ENCODE results near the gene TMEM248. TPM values are rescaled to one million over a fixed set of nuclear protein-coding genes. Genes with fewer than 3 reads are reported as not detected.
"Not testable (repeated sequence)": the region's sequence is repeated elsewhere in the genome, so short reads cannot be mapped to it uniquely, and the experiment has no call there.

Gene TMEM248
- total and polyA plus RNA-seq, 2 of the 13 experiments (the other 11 are each of a cell fraction or from before 2014, with no cell fraction given), result 54.3 to 109 TPM

GRCh38 chr7:66967029-66967428 lies 46.0 kb downstream of the TMEM248 start (continued):
- no peak for TF ChIP-seq TEAD2 (CRISPR knock-in tag; IDR thresholded peaks at IDR 0.05)

GRCh38 chr7:66969001-66969400 lies 48.0 kb downstream of the TMEM248 start:
- H3K4me2 ChIP-seq (ENCODE audit: low read depth, low read length); CTCF ChIA-PET (ENCODE audit: low intra/inter-chr PET ratio, low total read pairs); POLR2A ChIA-PET; H3K9me3 ChIP-seq (ENCODE audit: low read length); H3K36me3 ChIP-seq (replicated peaks in 1 of 2; ENCODE audit: control insufficient read depth in 1 of 2, insufficient read depth in 2 of 2, low read length in 2 of 2); FAIRE-seq; intact Hi-C loops (cut with micrococcal nuclease; ENCODE audit: unreplicated experiment); H3K4me3 ChIP-seq (replicated peaks in 1 of 3; ENCODE audit: insufficient read depth in 1 of 3, low read depth in 2 of 3, low read length in 3 of 3); H3K27ac ChIP-seq (ENCODE audit: extremely low read length, insufficient read depth, low read length); BruUV-seq (replicated peaks); H3K9ac ChIP-seq (ENCODE audit: insufficient read depth, low read depth, low read length); H4K20me1 ChIP-seq (ENCODE audit: insufficient read depth, low read length); H2AFZ ChIP-seq (ENCODE audit: low read length); DNase-seq (ENCODE audit: low spot score); H3K27me3 ChIP-seq (ENCODE audit: control insufficient read depth in 1 of 2, insufficient read depth in 2 of 2, low read length in 2 of 2); in situ Hi-C loops (cut with HindIII; ENCODE audit: extremely low pct_ligation_motif_present, low pct_unique_long_range_greater_than_20kb); ATAC-seq; H3K79me2 ChIP-seq (ENCODE audit: insufficient read depth, low read length): not testable (repeated sequence)
- peaks cover 33% of the 10 kb centered on the region for H3K4me1 ChIP-seq (ENCODE audit: insufficient read depth, low read length)
- 74% methylated on average over 5 of the region's 5 CpGs for WGBS (ENCODE audit: low lambda C conversion rate)

GRCh38 chr7:66970310-66970709 lies 49.3 kb downstream of the TMEM248 start:
- Histone ChIP-seq H3K36me3 (replicated peaks in 1 of 2; ENCODE audit: control insufficient read depth in 1 of 2, insufficient read depth in 2 of 2, low read length in 2 of 2) (no peaks in the 10 kb centered on the region), H3K4me3 (replicated peaks in 1 of 3; ENCODE audit: insufficient read depth in 1 of 3, low read depth in 2 of 3, low read length in 3 of 3) (peak overlapping the region in 2 of 3 experiments; percentile 38 to 51; a peak in 3 of 6 replicates), H3K79me2 (ENCODE audit: insufficient read depth, low read length) (no peaks in the 10 kb centered on the region), H3K4me1 (ENCODE audit: insufficient read depth, low read length) (peaks cover 33% of the 10 kb centered on the region), H3K9me3 (ENCODE audit: low read length) (no peaks in the 10 kb centered on the region), H3K4me2 (ENCODE audit: low read depth, low read length) (peak overlapping the region; percentile 77), H2AFZ (ENCODE audit: low read length) (peak overlapping the region; percentile 86), H3K27ac (ENCODE audit: extremely low read length, insufficient read depth, low read length) (no peak overlapping the region), H4K20me1 (ENCODE audit: insufficient read depth, low read length) (no peaks in the 10 kb centered on the region), H3K9ac (ENCODE audit: insufficient read depth, low read depth, low read length) (no peak overlapping the region; the same call in 1 of the 2 replicates), H3K27me3 (ENCODE audit: control insufficient read depth in 1 of 2, insufficient read depth in 2 of 2, low read length in 2 of 2) (0 out of 5 replicates have a peak, but pooled peaks cover 0 to 1% of the 10 kb centered on the region in 2 experiments)
- ChIA-PET POLR2A (no interaction called here), CTCF (ENCODE audit: low intra/inter-chr PET ratio, low total read pairs) (no interaction called here)
- no peak for FAIRE-seq
- no TSS peak for BruUV-seq (replicated peaks)
- 27% methylated on average over 3 of the region's 5 CpGs for WGBS (ENCODE audit: low lambda C conversion rate)
- intact Hi-C loops (cut with micrococcal nuclease; ENCODE audit: unreplicated experiment) (no loop called here), in situ Hi-C loops (cut with HindIII; ENCODE audit: extremely low pct_ligation_motif_present, low pct_unique_long_range_greater_than_20kb) (no loop called here)
- ATAC-seq, result peak; percentile 77
- no peak for TF ChIP-seq TCF7 (IDR thresholded peaks at IDR 0.05; ENCODE audit: low read depth)
- no peak for TF ChIP-seq FOXA1 (IDR thresholded peaks at IDR 0.05)
- TF ChIP-seq FOXA1 (CRISPR knock-in tag; IDR thresholded peaks at IDR 0.05), result 0 out of 2 replicates have a peak, but pooled peaks have one; percentile 26
- TF ChIP-seq FOXA3 (CRISPR knock-in tag; IDR thresholded peaks at IDR 0.05), result peak; percentile 37; the same call in 1 of the 2 replicates
- no peak for TF ChIP-seq HOXA9 (CRISPR knock-in tag; IDR thresholded peaks at IDR 0.05; ENCODE audit: borderline replicate concordance)
- DNase-seq (ENCODE audit: low spot score), result no peak
